Measurements from ENCODE around the gene TIMM10.

GRCh38 chr11:57482782-57483561 is 47.6 kb downstream of the TIMM10 start:
- peak in 5 of 7 experiments; percentile 44 to 69 (median 58) for TF ChIP-seq CTCF (IDR thresholded peaks at IDR 0.05)
- no peak for TF ChIP-seq POLR2A (IDR thresholded peaks at IDR 0.05)
- TF ChIP-seq POLR2AphosphoS5 (IDR thresholded peaks at IDR 0.05), result no peak

All from stomach (tissue), 4 donors.